ENCODE data around the gene COL23A1.

The COL23A1 gene

GRCh38 chr5:178522361-178522760 is 67.8 kb downstream of the COL23A1 start:
- TF ChIP-seq, protein P1, sequence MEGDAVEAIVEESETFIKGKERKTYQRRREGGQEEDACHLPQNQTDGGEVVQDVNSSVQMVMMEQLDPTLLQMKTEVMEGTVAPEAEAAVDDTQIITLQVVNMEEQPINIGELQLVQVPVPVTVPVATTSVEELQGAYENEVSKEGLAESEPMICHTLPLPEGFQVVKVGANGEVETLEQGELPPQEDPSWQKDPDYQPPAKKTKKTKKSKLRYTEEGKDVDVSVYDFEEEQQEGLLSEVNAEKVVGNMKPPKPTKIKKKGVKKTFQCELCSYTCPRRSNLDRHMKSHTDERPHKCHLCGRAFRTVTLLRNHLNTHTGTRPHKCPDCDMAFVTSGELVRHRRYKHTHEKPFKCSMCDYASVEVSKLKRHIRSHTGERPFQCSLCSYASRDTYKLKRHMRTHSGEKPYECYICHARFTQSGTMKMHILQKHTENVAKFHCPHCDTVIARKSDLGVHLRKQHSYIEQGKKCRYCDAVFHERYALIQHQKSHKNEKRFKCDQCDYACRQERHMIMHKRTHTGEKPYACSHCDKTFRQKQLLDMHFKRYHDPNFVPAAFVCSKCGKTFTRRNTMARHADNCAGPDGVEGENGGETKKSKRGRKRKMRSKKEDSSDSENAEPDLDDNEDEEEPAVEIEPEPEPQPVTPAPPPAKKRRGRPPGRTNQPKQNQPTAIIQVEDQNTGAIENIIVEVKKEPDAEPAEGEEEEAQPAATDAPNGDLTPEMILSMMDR (IDR thresholded peaks at IDR 0.05; ENCODE audit: low read depth, low read length, missing control alignments): no peak
- DNase-seq (ENCODE audit: extremely low read depth, low read depth): no peak
- no peak overlapping the region for H3K4me3 ChIP-seq (replicated peaks; ENCODE audit: low read depth, low read length)

DNA sequence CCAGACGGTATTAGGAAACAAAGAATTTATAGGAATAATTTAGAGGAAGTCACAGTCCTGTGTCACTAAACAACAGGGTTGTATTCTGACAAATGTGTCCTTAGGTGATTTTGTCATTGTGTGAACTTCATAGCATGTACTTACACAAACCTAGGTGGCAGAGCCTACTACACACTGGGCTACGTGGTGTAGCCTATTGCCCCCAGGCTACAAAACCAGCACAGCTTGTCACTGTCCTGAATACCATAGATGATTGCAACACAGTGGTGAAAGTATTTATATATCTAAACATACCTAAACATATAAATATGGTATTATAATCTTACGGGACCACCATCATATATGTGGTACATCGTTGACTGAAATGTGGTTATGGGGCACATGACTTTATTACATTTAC is 69.3 kb downstream of the COL23A1 start:
- no peak overlapping the region for H3K4me3 ChIP-seq (replicated peaks; ENCODE audit: low read depth, low read length)
- TF ChIP-seq, protein P1 (IDR thresholded peaks at IDR 0.05; ENCODE audit: low read depth, low read length, missing control alignments): no peak
- no peak for DNase-seq (ENCODE audit: extremely low read depth, low read depth)

DNA sequence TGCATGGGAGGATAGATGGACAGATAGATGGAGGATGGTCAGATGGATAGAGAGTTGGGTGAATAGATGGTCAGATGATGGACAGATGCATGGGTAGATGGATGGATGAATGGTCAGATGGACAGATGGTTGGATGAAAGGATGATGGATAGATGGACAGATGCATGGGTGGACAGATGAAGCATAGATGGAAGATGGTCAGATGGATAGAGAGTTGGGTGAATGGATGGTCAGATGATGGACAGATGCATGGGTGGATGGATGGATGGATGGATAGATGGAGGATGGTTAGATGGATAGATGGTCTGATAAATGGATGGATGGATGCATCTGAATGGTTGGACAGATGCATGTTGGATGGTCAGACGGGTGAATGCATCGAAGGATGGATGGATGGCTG is 70.4 kb downstream of the COL23A1 start:
- TF ChIP-seq, protein P1 (IDR thresholded peaks at IDR 0.05; ENCODE audit: low read depth, low read length, missing control alignments): no peak
- DNase-seq (ENCODE audit: extremely low read depth, low read depth): no peak

GRCh38 chr5:178519155-178519554 is 71.0 kb downstream of the COL23A1 start:
- DNase-seq (ENCODE audit: extremely low read depth, low read depth): no peak
- H3K4me3 ChIP-seq (replicated peaks; ENCODE audit: low read depth, low read length): no peak overlapping the region
- TF ChIP-seq, protein P1 (IDR thresholded peaks at IDR 0.05; ENCODE audit: low read depth, low read length, missing control alignments): no peak

More for the DNA sequence above, 70.4 kb downstream of the COL23A1 start:
- H3K4me3 ChIP-seq (replicated peaks; ENCODE audit: low read depth, low read length): no peak overlapping the region

DNA sequence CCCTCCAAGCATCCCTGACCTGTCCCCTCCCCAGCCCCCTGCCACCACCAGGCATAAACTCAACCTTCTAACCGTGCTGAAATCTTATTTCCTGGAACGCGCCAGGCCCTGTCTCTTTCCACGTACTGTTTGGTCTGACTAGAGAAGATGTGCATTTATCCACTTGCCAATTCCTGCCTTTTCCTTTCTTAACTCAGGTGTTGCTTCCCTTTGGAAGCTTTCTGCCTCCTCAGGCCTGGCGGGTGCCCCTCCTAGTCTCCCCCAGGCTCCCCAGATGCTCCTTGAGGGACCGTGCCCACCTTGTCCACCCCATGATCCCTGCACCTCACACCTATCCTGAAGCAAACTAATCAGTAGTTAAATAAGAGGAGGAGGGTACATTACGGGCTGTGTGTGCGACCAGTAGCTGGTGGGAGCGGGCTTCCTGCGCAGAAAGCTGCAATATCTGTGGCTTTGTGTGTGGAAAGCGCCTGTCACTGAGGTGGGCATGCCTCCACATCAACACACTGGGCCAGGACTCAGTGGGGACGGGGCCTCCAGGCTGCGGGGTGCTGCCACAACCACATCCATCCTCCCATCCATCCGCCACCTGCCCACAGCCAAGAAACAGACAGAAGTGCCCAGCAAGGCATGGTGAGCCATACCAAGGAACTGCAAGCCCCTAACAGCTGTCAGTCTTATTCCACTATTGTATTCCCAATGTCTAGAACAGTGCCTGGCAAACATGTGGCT is 73.5 kb downstream of the COL23A1 start:
- no peak overlapping the region for H3K4me3 ChIP-seq (replicated peaks; ENCODE audit: low read depth, low read length)
- DNase-seq (ENCODE audit: extremely low read depth, low read depth): no peak
- TF ChIP-seq, protein P1 (IDR thresholded peaks at IDR 0.05; ENCODE audit: low read depth, low read length, missing control alignments): no peak

DNA sequence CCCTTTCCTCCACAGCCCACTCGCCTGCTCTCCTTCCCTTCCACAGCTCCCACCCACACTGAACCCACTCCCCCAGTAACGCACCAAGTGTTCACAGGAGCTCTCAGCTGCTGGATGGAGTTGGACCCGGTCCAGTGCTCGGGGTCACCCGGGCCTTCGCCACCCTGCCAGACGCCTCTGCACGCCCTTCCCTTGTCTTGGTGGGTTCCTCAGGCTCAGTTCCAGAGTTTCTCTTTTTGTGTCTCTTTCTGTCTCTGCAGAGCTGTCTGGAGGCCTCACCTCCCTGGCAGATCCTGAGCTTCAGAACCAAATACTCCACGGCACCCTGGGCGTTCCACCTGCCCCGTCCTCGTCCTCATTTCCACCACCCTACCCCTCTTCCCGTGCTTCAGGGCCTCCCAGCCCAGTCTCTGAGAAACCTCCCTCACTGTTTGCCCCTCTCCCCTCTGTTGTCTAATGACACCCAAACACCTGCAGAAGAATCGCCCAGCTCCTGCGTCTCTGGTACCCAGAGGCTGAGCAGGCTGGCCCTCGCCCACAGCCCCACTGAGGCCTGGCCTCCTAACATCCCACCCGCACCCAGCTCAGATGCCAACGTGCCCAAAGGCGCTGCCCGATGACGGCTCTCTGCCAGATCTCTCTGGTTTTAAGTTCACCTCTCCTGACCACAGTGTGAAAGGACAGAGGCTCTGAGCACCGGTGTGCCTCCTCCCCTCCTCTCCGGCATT is 74.3 kb downstream of the COL23A1 start:
- TF ChIP-seq, protein P1 (IDR thresholded peaks at IDR 0.05; ENCODE audit: low read depth, low read length, missing control alignments): no peak
- no peak overlapping the region for H3K4me3 ChIP-seq (replicated peaks; ENCODE audit: low read depth, low read length)
- DNase-seq (ENCODE audit: extremely low read depth, low read depth): no peak
